Measurements from ENCODE around the gene SMIM41. TPM values are rescaled to one million over a fixed set of nuclear protein-coding genes. Genes with fewer than 3 reads are reported as not detected.

SMIM41 gene
- total RNA-seq = not detected

DNA sequence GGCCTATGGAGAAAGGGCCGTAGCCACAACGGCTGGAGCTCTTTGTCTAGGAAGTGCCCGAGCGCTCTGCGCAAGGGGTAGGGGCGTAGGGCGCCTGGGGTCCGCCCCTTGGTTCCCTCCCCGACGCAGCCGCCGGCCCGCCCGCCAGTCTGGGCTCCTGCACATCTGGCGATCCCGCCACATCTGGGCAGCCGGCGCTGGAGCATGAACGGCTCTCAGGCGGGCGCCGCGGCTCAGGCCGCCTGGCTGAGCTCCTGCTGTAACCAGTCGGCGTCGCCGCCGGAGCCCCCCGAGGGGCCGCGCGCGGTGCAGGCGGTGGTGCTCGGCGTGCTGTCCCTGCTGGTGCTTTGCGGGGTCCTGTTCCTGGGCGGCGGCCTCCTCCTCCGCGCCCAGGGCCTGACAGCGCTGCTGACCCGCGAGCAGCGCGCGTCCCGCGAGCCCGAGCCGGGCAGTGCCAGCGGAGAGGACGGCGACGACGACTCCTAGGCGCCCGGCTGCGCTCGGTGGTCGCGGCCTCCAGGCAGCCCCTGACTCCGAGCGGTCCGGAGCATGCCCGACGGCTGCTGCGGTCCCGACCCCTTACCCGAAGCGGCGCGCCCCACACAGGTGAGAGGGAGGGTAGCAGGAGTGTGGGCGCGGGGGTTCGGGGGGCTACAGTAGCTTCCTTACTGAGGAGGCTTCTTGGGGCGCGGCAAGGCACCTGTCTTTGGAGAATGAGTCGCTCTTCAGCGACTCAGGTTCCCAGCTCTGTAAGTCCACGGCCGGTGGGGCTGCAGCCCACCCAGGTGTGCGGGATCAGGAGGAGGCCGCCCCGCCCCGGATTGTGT is at the start of gene SMIM41:
TSS of gene SMIM41 (plus strand) at position 129 of the 827 bp plus-strand sequence. CDS start at position 205, 76 bp downstream.
- DNase-seq = no peak

DNA sequence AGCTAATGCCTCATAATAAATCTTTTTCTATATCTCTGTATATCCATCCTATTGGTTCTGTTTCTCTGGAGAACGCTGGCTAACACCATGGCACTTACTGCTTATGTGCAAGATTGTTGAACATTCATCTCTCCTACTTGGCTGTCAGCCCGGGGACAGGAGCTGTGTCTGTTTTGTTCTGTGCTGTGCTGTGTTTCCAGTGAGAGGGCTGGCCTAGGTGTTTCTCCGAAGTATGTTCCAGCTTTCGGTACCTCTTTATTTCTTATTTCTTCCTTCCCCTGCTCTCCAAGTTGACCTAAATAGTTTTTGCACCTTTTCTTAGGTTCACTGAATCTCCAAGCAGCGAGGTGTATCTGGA is 47.1 kb upstream of the SMIM41 start:
- peak; percentile 69 for DNase-seq

DNA sequence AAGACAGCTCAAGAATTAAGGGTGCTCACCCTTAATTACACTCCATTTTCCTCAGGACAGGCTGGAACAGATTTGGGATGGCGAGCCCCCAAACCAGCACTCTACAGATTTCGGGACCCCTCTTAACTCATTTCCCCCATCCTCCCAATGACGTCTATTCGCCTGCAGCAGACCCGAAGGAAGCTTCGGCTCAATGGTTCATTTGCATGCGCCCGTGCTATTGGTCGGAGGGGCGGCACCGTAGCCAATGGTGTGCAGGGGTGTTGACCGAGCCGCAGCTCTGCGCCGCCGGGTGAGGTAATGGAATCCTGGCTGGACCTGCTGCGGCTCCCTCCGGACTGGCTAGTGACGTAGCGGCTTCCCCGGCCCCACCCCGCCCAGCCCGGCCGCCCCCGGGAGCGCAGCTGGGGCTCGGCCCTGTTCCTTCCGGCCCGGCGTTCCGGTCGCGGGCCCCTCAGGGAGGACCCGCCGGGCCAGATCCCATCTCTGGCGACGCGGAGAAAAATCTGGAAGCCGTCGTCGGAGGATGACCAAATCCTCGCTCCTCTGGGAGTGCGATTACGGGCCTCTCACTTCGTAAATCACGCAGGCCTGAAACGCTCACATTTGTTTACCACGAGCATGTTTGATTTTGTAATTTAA is 46.6 kb upstream of the SMIM41 start:
- peak; percentile 98 for DNase-seq

DNA sequence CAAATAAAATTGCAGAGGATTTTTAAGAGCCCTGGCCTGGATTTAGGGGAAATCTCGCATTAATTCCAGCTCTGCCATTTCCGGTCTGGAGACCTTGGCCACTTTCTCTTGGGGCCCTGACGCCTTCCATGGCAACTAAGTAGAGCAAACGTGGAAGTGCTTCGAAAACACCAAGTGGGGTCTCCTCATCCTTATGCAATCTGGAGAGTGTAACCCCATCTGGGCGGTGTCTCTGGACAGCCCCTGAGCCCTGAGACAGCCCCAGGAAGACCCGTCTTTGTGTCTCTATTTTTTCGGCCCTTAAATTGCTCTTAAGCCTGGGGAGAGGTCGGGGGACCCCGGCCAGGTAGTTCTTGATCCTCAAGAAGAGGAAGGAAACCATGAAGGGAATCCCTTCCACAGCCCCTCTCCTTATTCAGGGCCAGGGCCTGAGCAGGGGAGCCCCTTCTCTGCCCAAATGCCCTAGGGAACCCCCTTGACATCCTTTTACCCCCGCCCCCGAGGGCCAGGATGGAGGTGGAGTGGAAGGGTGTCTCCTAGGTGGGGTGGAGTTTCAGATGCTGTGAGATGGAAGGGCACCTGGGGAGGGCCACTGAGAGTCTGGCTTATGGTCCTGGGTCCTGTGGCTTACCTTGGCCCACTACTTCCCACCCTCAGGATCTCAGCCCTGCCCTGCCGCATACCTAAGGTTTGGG is 45.9 kb upstream of the SMIM41 start:
- DNase-seq = no peak

DNA sequence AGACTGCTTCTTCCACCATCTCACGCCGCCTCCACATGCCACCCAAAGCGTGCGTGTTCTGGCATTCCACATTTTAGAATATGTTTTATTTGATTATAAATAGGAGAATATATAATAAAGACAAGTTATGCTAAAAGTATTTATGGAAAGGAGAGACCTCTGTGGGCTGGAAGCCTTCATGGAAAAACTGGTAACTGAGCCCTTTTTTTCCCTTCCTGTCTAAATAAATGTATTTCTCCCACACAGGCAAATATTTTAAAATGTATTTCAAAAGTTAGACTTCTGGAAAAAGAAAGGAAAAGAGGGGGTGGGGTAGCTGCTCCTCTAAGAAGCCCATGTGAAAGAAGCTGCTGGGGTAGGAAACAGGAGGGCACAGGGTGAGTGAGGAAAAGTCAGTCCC is 44.3 kb upstream of the SMIM41 start:
- peak; percentile 49 for DNase-seq

DNA sequence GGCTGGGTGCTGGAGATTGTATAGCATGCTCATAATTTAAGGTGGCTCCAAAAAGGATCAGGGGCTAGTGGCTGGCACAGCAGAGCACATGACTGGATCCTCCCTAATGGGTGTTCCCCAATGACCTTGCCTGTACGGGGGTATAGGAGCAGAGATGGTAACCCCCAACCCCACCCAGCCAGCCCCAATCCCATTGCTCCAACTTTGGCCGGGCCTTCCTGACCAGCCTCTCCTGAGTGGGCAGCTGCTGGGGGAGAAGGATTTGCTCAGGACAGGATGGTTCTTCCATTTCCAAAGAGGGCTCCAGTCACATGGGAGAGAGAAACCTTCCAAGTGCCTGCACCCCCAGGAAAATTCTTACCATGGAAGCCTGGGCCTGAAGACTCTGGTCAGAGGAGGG is 43.6 kb upstream of the SMIM41 start:
- no peak for DNase-seq

DNA sequence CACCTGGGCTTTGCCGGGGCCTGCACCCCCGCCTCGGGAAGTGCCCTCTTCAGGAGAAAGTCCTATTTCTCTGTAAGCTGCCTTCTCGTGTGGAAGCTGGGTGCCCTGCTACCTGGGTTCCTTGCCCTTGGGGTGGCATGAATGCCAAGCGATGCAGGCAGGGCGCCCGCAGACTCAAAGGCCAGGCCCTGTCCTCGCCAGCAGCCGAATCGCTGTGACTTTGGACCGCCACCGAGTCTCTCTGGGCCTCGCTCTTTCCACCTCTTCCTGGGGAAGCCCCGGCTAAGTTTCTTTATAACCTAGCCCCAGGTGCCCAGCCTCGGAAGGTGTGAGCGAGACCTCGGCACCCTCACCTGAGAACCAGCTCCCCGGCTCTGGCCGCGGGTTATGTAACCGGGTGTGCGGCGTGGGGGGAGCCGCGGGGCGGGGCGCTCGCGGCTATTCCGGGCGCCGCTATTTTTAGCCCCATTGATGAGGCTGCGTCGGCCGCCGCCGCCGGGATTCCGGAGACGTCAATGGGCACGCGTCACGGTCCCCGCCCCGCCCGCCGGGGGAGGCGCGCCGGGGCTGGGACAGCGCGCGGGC is 42.8 kb upstream of the SMIM41 start:
- DNase-seq = peak; percentile 66

DNA sequence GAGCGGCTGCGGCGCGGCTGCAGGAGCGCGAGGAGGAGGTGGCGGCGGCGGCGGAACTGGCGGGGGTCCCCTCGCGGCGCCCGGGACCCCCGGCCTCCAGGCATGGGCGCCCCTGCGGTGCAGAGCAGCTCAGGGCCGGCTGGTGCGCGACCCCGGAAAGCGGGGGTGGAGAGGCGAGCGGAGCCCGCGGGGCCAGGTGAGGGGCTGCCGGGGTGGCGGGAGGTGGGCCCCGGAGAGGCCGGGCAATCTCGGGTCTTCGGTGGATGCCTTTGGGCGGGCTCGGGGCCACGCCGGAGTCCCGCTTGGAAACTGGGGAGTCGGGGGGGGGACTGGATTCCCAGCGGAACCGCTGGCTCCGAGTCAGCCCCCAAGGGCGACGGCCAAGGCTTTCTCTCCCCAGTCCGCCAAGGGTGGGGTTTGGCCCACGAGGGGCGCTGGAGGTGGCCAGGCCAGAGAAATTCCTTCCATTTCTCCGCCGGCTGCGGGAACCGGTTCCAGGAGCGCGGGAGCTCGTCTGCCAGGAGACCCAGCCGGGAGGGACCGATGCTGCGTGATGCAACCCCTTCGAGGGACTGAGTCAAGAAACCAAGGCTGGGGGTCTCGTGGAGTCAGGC is 42.1 kb upstream of the SMIM41 start:
- peak; percentile 42 for DNase-seq

DNA sequence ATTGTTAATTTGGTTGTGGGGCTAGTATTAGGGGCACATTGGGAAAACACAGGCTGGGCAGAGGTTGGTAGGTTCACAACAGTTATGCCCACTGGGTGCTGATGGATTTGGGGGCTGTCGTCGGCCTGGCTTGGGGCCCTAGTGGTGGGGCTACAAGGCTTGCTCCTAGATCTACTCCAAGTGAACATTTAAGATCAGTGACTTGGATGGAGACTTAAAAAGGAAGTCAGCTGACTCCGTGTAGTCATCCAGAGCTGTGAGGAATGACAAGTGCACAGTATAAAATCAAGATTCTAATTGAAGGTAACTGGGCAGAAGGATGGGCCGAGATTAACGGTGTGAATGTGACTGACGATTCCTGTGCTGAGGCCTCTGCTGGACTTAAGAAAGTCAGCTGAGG is 41.1 kb upstream of the SMIM41 start:
- DNase-seq = no peak

DNA sequence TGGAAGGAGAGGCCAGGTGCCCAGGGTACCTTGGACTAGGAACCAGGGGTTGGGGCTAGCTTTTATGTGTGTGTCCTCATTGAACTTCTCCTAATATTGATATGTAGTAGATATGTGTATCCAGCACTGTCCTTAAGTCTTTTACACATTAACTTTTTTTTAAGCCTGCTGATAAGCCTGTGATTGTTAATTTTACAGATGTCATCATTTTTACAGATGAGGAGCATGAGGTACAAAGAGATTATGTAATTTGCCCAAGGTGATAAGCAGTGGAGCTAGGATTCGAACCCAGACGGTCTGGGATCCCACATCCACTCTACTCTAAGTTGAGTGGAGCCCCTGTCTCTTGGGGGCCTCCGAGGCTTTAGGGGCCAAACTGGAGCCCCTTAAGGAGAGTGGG is 38.5 kb upstream of the SMIM41 start:
- DNase-seq = no peak

DNA sequence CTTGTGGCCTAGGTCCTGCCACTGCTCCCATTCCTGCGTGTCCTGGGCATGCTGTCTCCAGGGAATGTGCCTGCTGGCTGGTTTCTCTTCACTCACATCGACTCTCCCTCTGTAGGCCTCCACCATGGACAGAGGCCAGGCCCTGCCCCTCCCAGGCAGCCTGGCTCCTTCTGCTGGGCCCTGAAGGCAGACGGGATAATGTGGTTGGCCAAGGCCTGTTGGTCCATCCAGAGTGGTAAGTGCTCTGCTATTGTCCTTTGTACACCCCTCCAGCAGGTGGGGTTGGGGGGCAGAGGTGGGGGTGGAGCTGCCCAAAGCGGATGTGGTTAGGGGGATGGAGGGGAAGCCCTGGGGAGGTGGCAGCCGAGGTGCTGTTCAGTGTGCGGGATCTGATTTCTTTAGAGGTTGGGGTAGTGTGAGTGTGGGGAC is 37.8 kb upstream of the SMIM41 start:
- DNase-seq = no peak

DNA sequence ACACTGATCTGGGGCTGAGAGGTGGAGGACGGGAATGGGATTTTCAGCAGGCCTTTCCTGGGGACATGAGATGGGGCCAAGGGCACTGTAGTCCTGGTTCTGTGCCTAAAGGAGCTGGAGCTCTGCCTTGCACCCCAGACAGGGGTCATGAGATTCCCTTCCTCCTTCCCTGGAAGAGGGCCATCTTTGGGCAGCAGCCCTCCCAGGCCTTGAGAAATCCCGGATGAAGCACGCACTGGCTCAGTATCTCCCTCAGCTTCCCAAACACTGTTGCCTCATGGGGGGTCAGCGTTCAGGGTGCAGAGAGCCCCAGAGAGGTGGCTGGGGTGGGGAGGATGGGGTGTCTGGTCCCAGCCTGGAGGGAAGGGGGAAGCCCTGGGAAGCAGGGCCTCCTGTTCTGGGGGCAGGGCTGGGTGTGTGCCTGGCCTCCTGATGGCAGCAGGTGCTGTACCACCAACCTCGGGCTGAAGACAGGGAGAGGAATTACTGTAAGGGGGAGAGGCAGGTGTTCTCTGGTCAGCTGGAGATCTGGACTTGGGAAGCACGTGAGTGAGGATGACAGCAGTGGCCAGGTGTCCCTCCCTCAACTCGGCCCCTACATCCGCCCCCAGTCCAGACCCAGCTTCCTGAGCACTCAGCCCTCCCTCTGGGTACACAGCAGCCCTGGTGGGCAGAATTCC is 36.7 kb upstream of the SMIM41 start:
- DNase-seq = no peak

DNA sequence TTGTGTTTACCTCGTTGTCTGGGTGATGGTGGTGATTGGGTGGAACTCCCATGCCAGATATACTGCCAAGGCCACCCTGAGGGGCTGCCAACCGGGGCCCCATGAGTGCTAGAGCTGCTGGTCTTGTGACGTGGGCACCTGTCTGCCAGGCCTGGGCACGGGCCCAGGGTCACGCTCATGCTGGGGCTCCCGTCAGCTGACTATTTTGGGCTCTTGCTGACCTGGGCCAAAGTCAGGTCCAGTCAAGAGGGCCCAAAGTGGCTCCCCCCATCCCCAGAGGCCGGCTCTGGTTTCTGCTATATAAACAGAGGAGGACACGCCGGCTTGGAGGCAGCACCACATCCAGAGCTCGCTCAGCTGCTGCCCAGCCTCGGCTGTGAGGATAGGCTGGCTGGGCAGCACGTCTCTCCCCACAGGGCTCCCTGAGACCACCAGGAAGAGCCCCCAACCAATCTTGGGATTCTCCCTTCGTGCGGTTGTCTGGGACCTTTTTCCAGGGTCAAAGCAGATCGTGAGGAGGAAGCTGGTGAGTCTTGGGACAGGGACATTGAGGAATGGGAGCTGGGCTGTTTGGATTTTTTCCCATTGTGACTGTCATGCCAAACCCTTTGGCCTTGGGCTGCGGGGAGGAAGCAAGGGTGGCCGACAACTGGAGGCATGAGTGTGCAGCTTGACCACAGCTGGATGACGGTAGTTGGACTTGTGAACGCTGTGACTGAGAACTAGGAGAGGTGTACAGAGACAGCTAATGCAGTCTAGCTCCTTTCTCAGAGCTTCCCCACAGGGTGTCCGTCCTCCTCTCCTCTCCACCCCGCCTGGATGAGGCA is 35.9 kb upstream of the SMIM41 start:
- no peak for DNase-seq

DNA sequence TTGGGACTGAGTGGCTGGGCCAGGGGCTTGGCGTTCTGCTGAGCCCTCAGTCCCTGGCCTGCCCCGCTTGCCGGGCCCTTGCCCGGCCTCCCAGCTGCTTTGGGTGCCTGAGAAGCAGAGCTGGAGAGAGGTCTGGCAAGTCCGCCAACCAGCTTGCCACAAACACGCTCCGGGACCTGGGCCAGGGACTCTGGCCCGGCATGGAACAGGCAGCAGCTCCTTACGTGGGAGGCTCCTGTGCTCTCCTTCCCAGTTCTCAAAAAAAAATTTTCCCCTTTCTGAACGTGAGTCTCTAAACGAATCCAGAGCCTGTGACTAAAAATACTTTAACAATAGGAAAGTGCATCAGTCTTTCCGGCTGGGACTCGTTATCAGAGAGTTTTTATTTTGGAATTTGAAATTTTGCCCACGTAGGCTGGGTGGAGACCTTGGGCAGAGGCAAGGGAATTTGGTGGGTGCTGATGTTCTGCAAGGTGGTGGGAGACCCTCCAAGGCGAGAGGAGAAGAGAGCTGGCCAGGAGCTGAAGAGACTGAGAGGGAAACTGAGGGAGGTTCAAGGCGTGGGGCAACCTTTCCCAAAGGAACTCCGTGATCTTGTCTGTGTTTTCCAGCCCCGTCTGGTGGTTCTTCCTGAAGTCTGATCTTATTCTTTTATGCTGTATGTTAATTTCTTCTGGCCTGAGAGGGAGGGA is 35.1 kb upstream of the SMIM41 start:
- peak; percentile 70 for DNase-seq

DNA sequence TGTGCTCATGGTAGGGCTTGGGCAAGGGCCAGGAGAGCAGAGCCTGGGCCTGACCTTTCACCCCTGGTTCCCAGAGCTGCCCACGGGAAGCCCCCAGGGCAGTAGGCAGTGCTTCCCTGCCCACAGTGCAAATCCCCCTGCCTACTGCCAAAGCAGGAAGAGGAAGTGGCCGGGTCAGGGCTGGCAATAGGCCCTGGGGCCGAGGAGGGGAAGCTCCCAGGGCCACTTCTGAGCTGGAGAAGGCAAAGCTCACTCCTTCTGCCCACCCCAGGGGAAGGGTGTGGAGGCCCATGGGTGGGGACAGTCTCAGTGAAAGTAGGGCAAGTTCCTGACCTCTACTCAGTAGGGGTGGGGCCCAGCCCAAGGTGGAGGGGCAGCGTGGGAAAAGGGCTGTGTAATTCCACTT is 33.7 kb upstream of the SMIM41 start:
- DNase-seq = no peak

DNA sequence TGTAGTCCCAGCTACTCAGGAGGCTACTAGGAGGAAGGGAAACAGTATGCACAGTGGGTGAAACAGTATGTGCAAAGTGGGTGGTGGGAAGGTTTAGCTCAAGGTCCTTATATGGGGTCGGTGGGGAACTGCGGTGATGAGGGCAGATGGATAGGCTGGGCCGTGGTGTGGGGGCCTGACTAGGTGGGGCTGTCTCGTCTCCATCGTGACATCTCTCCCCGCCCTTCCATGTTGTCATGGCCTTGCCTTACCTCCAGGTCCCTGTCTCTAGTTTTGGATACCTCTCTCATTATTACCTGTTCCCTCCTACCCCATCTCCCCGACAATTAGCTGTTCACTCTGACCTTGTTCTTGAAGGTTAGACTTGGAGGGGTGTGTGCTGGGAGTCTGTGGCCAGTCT is 32.6 kb upstream of the SMIM41 start:
- no peak for DNase-seq

DNA sequence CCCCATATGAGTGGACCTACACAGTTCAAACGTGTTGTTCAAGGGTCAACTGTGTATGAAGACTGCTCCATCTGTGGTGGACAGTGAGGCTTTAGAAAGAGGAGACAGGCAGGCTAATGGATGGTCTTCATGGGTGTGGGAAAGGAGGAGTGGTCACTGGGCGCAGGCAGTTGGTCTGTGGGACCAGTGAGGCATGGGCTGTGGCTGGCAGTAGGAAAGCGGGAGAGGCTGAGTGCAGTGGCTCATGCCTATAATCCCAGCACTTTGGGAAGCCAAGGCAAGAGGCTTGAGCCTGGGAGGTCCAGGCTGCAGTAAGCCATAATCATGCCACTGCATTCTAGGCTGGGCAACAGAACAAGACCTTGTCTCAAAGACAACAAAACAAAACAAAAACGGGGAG is 30.2 kb upstream of the SMIM41 start:
- no peak for DNase-seq

DNA sequence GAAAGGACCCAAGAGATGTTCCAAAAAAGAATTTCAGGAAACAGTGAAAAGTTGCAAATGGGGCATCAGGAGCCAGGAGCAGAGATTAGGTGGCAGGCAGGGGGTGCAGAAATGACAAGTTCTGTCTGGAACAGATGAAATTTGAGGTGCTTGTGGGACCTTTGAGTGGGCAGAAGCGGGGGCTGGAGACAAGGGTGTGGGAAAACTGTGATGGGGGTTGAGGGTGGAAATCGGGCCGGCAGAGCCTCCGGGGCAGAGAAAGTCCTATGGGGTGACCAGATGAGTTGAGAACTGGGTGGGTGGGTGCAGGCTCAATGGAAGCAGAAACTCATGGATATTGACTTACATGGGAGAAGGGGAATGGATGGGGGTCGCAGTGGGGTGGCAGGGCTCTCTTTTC is 29.8 kb upstream of the SMIM41 start:
- DNase-seq = no peak

DNA sequence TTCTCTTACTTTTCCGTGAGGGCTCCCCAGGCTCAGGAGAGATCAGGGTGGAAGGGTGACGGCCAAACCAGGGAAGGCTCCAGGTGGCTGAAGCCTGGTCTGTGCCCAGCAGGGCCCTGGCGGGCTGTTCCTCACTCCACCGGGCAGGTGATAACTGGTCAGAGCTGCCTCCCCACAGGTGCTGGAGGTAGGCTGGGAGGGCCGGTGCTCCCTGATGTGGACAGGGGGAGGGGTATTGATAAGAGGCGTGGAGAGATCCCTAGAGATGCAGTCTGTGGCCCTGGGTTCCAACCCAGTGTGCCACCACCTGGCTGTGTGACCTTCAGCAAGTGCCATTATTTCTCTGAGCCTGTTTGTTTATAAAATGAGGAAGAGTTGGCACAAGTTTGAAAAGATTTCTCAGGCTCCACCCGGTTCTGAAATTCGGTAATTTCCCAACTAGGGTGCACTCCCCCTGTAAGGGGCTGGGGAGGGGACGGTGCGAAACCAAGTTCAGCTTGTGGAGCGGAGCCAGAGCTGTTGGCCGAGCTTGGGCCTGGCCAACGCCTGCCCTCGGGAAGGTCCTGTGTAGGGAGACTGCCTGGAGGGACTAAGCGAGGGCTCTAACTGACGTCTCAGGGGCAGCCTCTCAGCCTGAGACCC is 29.3 kb upstream of the SMIM41 start:
- peak; percentile 69 for DNase-seq
